K562 (cell line): ENCODE data around the gene APLP1. TPM values are rescaled to one million over a fixed set of nuclear protein-coding genes. Genes with fewer than 3 reads are reported as not detected.

Experiments
- BCL6 ChIP-seq: fragments of 250-450 bp; sonication (Bioruptor Pico); IDR thresholded peaks from 2 replicates; pipeline ENCODE4 v1.4.0; 2020
- DMBX1 ChIP-seq: fragments of 250-450 bp; sonication (Bioruptor Pico); IDR thresholded peaks from 2 replicates; pipeline ENCODE4 v1.8.0; 2022; ENCODE audit warnings: inconsistent platforms, mild to moderate bottlenecking, moderate library complexity, borderline replicate concordance
- EP300 ChIP-seq: IDR thresholded peaks from 2 replicates; pipeline ENCODE4 v1.6.1; 2012; ENCODE audit warnings: low read length, improper control_type of control experiment
- HDAC3 ChIP-seq: fragments of 450-650 bp; IDR thresholded peaks from 2 replicates; pipeline ENCODE4 v1.6.1; 2018; ENCODE audit warnings: borderline replicate concordance, mild to moderate bottlenecking, moderate library complexity; ENCODE audit not compliant: partially characterized antibody
- NCOA2 ChIP-seq, 2 experiments: fragments of 450-650 bp; IDR thresholded peaks; 2 replicates each; pipeline ENCODE4 v1.6.1; 2018; ENCODE audit warnings: mild to moderate bottlenecking in 2 of 2, moderate library complexity in 1 of 2; ENCODE audit not compliant: partially characterized antibody in 2 of 2
- NR0B1 ChIP-seq: fragments of 450-650 bp; IDR thresholded peaks from one replicate; pipeline ENCODE4 v1.6.1; 2018; ENCODE audit warnings: mild to moderate bottlenecking, moderate library complexity; ENCODE audit not compliant: partially characterized antibody
- PHF21A ChIP-seq: fragments of 450-650 bp; IDR thresholded peaks from 2 replicates; pipeline ENCODE4 v1.6.1; 2017; ENCODE audit warnings: low read depth, borderline replicate concordance
- RFX1 ChIP-seq: fragments of 450-650 bp; IDR thresholded peaks from 2 replicates; pipeline ENCODE4 v1.6.1; 2016; ENCODE audit warnings: mild to moderate bottlenecking, moderate library complexity
- SRF ChIP-seq, 2 experiments: fragments of 250-450, 450-650 bp in 1 of 2; sonication (Bioruptor Pico) in 1 of 2; sonication (generic) in 1 of 2; formaldehyde crosslinking; IDR thresholded peaks; 2 replicates each; pipeline versions ENCODE4 v1.5.0 to v1.5.1; 2020 to 2022; ENCODE audit warnings: mild to moderate bottlenecking in 1 of 2, missing genetic modification reagents in 1 of 2
- TAF15 ChIP-seq: fragments of 200-400 bp; formaldehyde crosslinking; IDR thresholded peaks from 2 replicates; pipeline ENCODE4 v1.6.1; 2017; ENCODE audit warnings: mild to moderate bottlenecking, low read depth, low read length, moderate library complexity
- TCFL5 ChIP-seq: fragments of 250-450 bp; sonication (Bioruptor Pico); conservative IDR thresholded peaks from 2 replicates; pipeline ENCODE4 v1.6.1; 2021; ENCODE audit warnings: mild to moderate bottlenecking, moderate library complexity, matching md5 sums
- ZNF561 ChIP-seq: fragments of 450-650 bp; formaldehyde crosslinking; conservative IDR thresholded peaks from 2 replicates; pipeline ENCODE4 v1.4.0; 2020; ENCODE audit warnings: mild to moderate bottlenecking, moderate library complexity
- polyA plus RNA-seq, 8 experiments: library from polyadenylated mRNA; depleted of rRNA in 4 of 8; stranded (reverse) in 5 of 8; unstranded in 3 of 8; fragments of >200 nt; fragmentation: Nextera tagmentation in 2 of 8; fragmentation: Illumina TruSeq in 1 of 8; extraction: Ambion mirVana in 2 of 8; extraction: Trizol in 1 of 8; gene quantifications; 2 replicates each; pipeline versions ENCODE4 v1.2.1 to v1.2.3, GENCODE V29; 2011 to 2014; ENCODE audit warnings: inconsistent platforms in 1 of 8, missing spikeins in 1 of 8
- total RNA-seq, 7 experiments: library from RNA; depleted of rRNA in 6 of 7; stranded (reverse); fragments of >200 nt in 6 of 7; fragmentation: Illumina TruSeq in 2 of 7; extraction: Trizol in 2 of 7; gene quantifications; 2 replicates each; pipeline versions ENCODE4 v1.2.1 to v1.2.3, GENCODE V29; 2011 to 2021; ENCODE audit warnings: low replicate concordance in 1 of 7
- TF ChIP-seq, protein P1 (sequence below), 2 experiments: fragments of 200-800 bp in 1 of 2; sonication (Bioruptor generic) in 1 of 2; sonication (generic) in 1 of 2; formaldehyde crosslinking in 1 of 2; IDR thresholded peaks in 1 of 2; conservative IDR thresholded peaks in 1 of 2; 2 replicates each; pipeline versions ENCODE4 v1.5.0 to v1.6.1; 2016 to 2020; ENCODE audit warnings: missing compliant biosample characterization in 1 of 2, missing genetic modification characterization in 1 of 2, missing genetic modification reagents in 1 of 2
- TF ChIP-seq, protein P2 (sequence below): fragments of 450-650 bp; formaldehyde crosslinking; IDR thresholded peaks from 2 replicates; pipeline ENCODE4 v1.4.0; 2022; ENCODE audit warnings: missing genetic modification characterization
- TF ChIP-seq, protein P3 (sequence below): conservative IDR thresholded peaks from 2 replicates; pipeline ENCODE4 v1.6.1; 2011; ENCODE audit warnings: low read depth, mild to moderate bottlenecking, low read length; ENCODE audit not compliant: control insufficient read depth
- TF ChIP-seq, protein P4 (sequence below), 3 experiments: fragments of 200-800 bp in 1 of 3; sonication (Bioruptor generic) in 1 of 3; sonication (generic) in 1 of 3; formaldehyde crosslinking in 1 of 3; IDR thresholded peaks; 2 replicates each; pipeline versions ENCODE4 v1.6.1 to v1.8.0; 2016 to 2022; ENCODE audit warnings: mild to moderate bottlenecking in 2 of 3, missing compliant biosample characterization in 2 of 3, missing genetic modification characterization in 2 of 3, missing genetic modification reagents in 1 of 3
- TF ChIP-seq, protein P5 (sequence below): fragments of 450-650 bp; IDR thresholded peaks from 2 replicates; pipeline ENCODE4 v1.6.1; 2018; ENCODE audit warnings: mild to moderate bottlenecking, low read depth; ENCODE audit not compliant: partially characterized antibody

The APLP1 gene
- total and polyA plus RNA-seq, 9 of the 15 experiments (the other 6 are each of a cell fraction or from before 2014, with no cell fraction given): 0.69 to 9.9 (median 4.7) TPM

DNA sequence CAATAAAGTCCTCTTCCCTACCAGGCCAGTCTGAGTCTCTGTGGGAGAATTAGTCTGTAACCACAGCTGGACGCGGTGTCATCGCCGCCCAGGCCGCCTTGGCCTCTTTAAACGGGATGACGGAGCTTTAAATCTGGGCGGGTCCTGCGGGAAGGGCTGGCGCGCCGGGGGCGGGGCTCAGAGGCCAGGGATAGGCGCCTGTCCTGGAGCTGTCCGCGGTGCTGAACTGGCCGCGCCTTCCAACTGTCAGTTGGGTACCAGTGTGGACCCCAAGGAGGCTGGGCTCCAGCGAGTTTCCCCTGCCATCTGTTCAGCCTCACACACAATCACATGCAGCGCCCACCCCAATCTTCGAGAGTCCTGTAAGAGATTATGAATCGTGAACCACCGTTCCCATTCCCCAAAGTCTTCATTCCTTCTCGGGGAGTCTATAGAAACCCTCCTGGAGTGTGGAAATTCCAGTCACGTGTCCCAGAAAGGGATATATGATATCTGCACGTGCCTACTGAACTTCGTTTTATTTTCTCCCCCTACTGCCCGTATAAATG, 11.5 kb downstream of the APLP1 start (continued):
- TF ChIP-seq DMBX1 (CRISPR knock-in tag) (peak; percentile 94; the same call in 1 of the 2 replicates), NR0B1 (no peak), TAF15 (no peak), RFX1 (no peak), EP300 (peak; percentile 27; the same call in 1 of the 2 replicates), BCL6 (CRISPR knock-in tag) (no peak), SRF (CRISPR knock-in tag; IDR thresholded peaks at IDR 0.05) (peak in 1 of 2 experiments; percentile 75; a peak in 2 of 4 replicates), HDAC3 (no peak), ZNF561 (no peak), TCFL5 (CRISPR knock-in tag) (no peak), NCOA2 (IDR thresholded peaks at IDR 0.05; ENCODE audit: partially characterized antibody in 2 of 2) (no peak), PHF21A (peak; percentile 88; the same call in 1 of the 2 replicates)
- TF ChIP-seq, protein P1, sequence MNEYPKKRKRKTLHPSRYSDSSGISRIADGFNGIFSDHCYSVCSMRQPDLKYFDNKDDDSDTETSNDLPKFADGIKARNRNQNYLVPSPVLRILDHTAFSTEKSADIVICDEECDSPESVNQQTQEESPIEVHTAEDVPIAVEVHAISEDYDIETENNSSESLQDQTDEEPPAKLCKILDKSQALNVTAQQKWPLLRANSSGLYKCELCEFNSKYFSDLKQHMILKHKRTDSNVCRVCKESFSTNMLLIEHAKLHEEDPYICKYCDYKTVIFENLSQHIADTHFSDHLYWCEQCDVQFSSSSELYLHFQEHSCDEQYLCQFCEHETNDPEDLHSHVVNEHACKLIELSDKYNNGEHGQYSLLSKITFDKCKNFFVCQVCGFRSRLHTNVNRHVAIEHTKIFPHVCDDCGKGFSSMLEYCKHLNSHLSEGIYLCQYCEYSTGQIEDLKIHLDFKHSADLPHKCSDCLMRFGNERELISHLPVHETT (CRISPR knock-in tag; conservative IDR thresholded peaks at IDR 0.05 in 1 of 2, IDR thresholded peaks at IDR 0.05 in 1 of 2): no peak
- TF ChIP-seq, protein P2, sequence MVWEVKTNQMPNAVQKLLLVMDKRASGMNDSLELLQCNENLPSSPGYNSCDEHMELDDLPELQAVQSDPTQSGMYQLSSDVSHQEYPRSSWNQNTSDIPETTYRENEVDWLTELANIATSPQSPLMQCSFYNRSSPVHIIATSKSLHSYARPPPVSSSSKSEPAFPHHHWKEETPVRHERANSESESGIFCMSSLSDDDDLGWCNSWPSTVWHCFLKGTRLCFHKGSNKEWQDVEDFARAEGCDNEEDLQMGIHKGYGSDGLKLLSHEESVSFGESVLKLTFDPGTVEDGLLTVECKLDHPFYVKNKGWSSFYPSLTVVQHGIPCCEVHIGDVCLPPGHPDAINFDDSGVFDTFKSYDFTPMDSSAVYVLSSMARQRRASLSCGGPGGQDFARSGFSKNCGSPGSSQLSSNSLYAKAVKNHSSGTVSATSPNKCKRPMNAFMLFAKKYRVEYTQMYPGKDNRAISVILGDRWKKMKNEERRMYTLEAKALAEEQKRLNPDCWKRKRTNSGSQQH (CRISPR knock-in tag): no peak
- TF ChIP-seq, protein P3, sequence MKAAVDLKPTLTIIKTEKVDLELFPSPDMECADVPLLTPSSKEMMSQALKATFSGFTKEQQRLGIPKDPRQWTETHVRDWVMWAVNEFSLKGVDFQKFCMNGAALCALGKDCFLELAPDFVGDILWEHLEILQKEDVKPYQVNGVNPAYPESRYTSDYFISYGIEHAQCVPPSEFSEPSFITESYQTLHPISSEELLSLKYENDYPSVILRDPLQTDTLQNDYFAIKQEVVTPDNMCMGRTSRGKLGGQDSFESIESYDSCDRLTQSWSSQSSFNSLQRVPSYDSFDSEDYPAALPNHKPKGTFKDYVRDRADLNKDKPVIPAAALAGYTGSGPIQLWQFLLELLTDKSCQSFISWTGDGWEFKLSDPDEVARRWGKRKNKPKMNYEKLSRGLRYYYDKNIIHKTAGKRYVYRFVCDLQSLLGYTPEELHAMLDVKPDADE: peak; percentile 83; the same call in 1 of the 2 replicates
- TF ChIP-seq, protein P4, sequence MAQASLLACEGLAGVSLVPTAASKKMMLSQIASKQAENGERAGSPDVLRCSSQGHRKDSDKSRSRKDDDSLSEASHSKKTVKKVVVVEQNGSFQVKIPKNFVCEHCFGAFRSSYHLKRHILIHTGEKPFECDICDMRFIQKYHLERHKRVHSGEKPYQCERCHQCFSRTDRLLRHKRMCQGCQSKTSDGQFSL (CRISPR knock-in tag; IDR thresholded peaks at IDR 0.05): no peak
- TF ChIP-seq, protein P4 (tag; IDR thresholded peaks at IDR 0.05): no peak
- TF ChIP-seq, protein P5, sequence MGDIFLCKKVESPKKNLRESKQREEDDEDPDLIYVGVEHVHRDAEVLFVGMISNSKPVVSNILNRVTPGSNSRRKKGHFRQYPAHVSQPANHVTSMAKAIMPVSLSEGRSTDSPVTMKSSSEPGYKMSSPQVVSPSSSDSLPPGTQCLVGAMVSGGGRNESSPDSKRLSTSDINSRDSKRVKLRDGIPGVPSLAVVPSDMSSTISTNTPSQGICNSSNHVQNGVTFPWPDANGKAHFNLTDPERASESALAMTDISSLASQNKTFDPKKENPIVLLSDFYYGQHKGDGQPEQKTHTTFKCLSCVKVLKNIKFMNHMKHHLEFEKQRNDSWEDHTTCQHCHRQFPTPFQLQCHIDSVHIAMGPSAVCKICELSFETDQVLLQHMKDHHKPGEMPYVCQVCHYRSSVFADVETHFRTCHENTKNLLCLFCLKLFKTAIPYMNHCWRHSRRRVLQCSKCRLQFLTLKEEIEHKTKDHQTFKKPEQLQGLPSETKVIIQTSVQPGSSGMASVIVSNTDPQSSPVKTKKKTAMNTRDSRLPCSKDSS: no peak
